HepG2 (cell line): Measurements from ENCODE around the gene ZNF793. TPM values are rescaled to one million over a fixed set of nuclear protein-coding genes. Genes with fewer than 3 reads are reported as not detected.

Experiments used
- AGO2 ChIP-seq: fragments of 200-400 bp; formaldehyde crosslinking; optimal IDR thresholded peaks from 2 replicates; pipeline ENCODE3; 2017; ENCODE audit warnings: mild to moderate bottlenecking, low read depth, low read length, moderate library complexity
- CEBPB ChIP-seq: IDR thresholded peaks from 2 replicates; pipeline ENCODE4 v1.6.1; 2011; ENCODE audit warnings: low read depth, low read length, improper control_type of control experiment, borderline replicate concordance
- DZIP1 ChIP-seq: sonication (generic); formaldehyde crosslinking; IDR thresholded peaks from 2 replicates; pipeline ENCODE4 v1.5.0; 2020; ENCODE audit warnings: mild to moderate bottlenecking, missing genetic modification reagents
- FOSL2 ChIP-seq: sonication (generic); formaldehyde crosslinking; IDR thresholded peaks from 2 replicates; pipeline ENCODE4 v1.4.0; 2020; ENCODE audit warnings: missing genetic modification reagents
- FOXC1 ChIP-seq: sonication (generic); formaldehyde crosslinking; IDR thresholded peaks from 2 replicates; pipeline ENCODE4 v1.8.0; 2022; ENCODE audit warnings: mild to moderate bottlenecking, missing genetic modification reagents, borderline replicate concordance
- GABPA ChIP-seq, 2 experiments: IDR thresholded peaks; 2 replicates each; pipeline ENCODE4 v1.6.1; 2011 to 2016; ENCODE audit warnings: low read depth in 2 of 2, low read length in 1 of 2, missing biosample characterization in 1 of 2, missing genetic modification characterization in 1 of 2
- GATAD2A ChIP-seq: IDR thresholded peaks from 2 replicates; pipeline ENCODE4 v1.6.1; 2016
- HIVEP1 ChIP-seq: sonication (generic); formaldehyde crosslinking; IDR thresholded peaks from 2 replicates; pipeline ENCODE4 v1.4.0; 2020; ENCODE audit warnings: mild to moderate bottlenecking, missing genetic modification reagents
- JARID2 ChIP-seq: sonication (generic); formaldehyde crosslinking; IDR thresholded peaks from 2 replicates; pipeline ENCODE4 v1.8.1; 2023; ENCODE audit warnings: missing genetic modification reagents, inconsistent platforms; ENCODE audit not compliant: insufficient replicate concordance
- MLLT10 ChIP-seq: sonication (generic); formaldehyde crosslinking; IDR thresholded peaks from 2 replicates; pipeline ENCODE4 v1.4.0; 2020; ENCODE audit warnings: missing genetic modification reagents
- MXI1 ChIP-seq: IDR thresholded peaks from 3 replicates; pipeline ENCODE4 v1.6.1; 2012; ENCODE audit warnings: low read depth, low read length, inconsistent platforms, borderline replicate concordance
- NAIF1 ChIP-seq: sonication (generic); formaldehyde crosslinking; IDR thresholded peaks from 2 replicates; pipeline ENCODE4 v1.5.0; 2020; ENCODE audit warnings: mild to moderate bottlenecking, missing genetic modification reagents, borderline replicate concordance
- NFE2 ChIP-seq: sonication (generic); formaldehyde crosslinking; IDR thresholded peaks from 2 replicates; pipeline ENCODE4 v1.4.0; 2020; ENCODE audit warnings: missing genetic modification reagents
- RBFOX2 ChIP-seq: fragments of 200-400 bp; formaldehyde crosslinking; IDR thresholded peaks from 2 replicates; pipeline ENCODE4 v1.6.1; 2017; ENCODE audit warnings: low read depth, mild to moderate bottlenecking, low read length
- SMAD1 ChIP-seq: sonication (generic); formaldehyde crosslinking; IDR thresholded peaks from 2 replicates; pipeline ENCODE4 v1.4.0; 2020; ENCODE audit warnings: missing genetic modification reagents, low read depth, mild to moderate bottlenecking, borderline replicate concordance
- SNAPC2 ChIP-seq: sonication (generic); formaldehyde crosslinking; IDR thresholded peaks from 2 replicates; pipeline ENCODE4 v1.8.1; 2022; ENCODE audit warnings: mild to moderate bottlenecking, missing genetic modification reagents
- TOE1 ChIP-seq: sonication (generic); formaldehyde crosslinking; IDR thresholded peaks from 2 replicates; pipeline ENCODE4 v1.4.0; 2020; ENCODE audit warnings: mild to moderate bottlenecking, missing genetic modification reagents
- ZBTB7B ChIP-seq: sonication (generic); formaldehyde crosslinking; IDR thresholded peaks from 2 replicates; pipeline ENCODE4 v1.4.0; 2020; ENCODE audit warnings: missing genetic modification reagents
- ZMAT5 ChIP-seq: sonication (generic); formaldehyde crosslinking; IDR thresholded peaks from 2 replicates; pipeline ENCODE4 v1.5.0; 2020; ENCODE audit warnings: mild to moderate bottlenecking, low read depth, missing genetic modification reagents, borderline replicate concordance
- ZNF17 ChIP-seq: sonication (generic); formaldehyde crosslinking; IDR thresholded peaks from 2 replicates; pipeline ENCODE4 v1.5.0; 2020; ENCODE audit warnings: mild to moderate bottlenecking, missing genetic modification reagents
- ZNF33B ChIP-seq: sonication (generic); formaldehyde crosslinking; IDR thresholded peaks from 2 replicates; pipeline ENCODE4 v1.5.1; 2020; ENCODE audit warnings: mild to moderate bottlenecking, missing genetic modification reagents
- ZNF432 ChIP-seq: sonication (generic); formaldehyde crosslinking; IDR thresholded peaks from 2 replicates; pipeline ENCODE4 v1.5.0; 2020; ENCODE audit warnings: missing genetic modification reagents, mild to moderate bottlenecking, borderline replicate concordance
- ZNF639 ChIP-seq: conservative IDR thresholded peaks from 2 replicates; pipeline ENCODE4 v1.6.1; 2018; ENCODE audit warnings: missing genetic modification reagents
- ZNF772 ChIP-seq: sonication (generic); formaldehyde crosslinking; IDR thresholded peaks from 2 replicates; pipeline ENCODE4 v1.5.0; 2020; ENCODE audit warnings: mild to moderate bottlenecking, missing genetic modification reagents
- ZNF781 ChIP-seq: sonication (generic); formaldehyde crosslinking; IDR thresholded peaks from 2 replicates; pipeline ENCODE4 v1.5.1; 2020; ENCODE audit warnings: borderline replicate concordance, mild to moderate bottlenecking, missing genetic modification reagents; ENCODE audit errors: not compliant biosample characterization
- ZSCAN31 ChIP-seq: sonication (generic); formaldehyde crosslinking; IDR thresholded peaks from 2 replicates; pipeline ENCODE4 v1.5.0; 2020; ENCODE audit warnings: low read depth, mild to moderate bottlenecking, missing genetic modification reagents
- polyA plus RNA-seq, 8 experiments: library from polyadenylated mRNA; depleted of rRNA in 3 of 8; stranded (reverse) in 7 of 8; unstranded in 1 of 8; fragments of >200 nt; fragmentation: Illumina TruSeq in 4 of 8; extraction: Trizol in 4 of 8; gene quantifications; 2 replicates each; pipeline versions ENCODE4 v1.2.1 to v1.2.3, GENCODE V29; 2011 to 2016; ENCODE audit warnings: low read depth in 4 of 8, missing spikeins in 1 of 8, mixed read lengths in 1 of 8; ENCODE audit not compliant: insufficient read depth in 1 of 8
- total RNA-seq, 5 experiments: library from RNA; depleted of rRNA; stranded (reverse); fragments of >200 nt; fragmentation: Illumina TruSeq; extraction: Trizol; gene quantifications; 2 replicates each; pipeline ENCODE4 v1.2.3, GENCODE V29; 2016; ENCODE audit warnings: low read depth in 1 of 5

Gene ZNF793
- total and polyA plus RNA-seq, 2 of the 13 experiments (the other 11 are each of a cell fraction or from before 2014, with no cell fraction given): 0.13 to 0.35 TPM

- TF ChIP-seq SNAPC2 (0 out of 2 replicates have a peak, but pooled peaks have one; percentile 59), GATAD2A (CRISPR knock-in tag) (peak; percentile 44), FOSL2 (peak; percentile 43; the same call in 1 of the 2 replicates), ZBTB7B (no peak), GABPA (IDR thresholded peaks at IDR 0.05; ENCODE audit: low read depth, low read length) (peak; percentile 94), GABPA (CRISPR knock-in tag; IDR thresholded peaks at IDR 0.05; ENCODE audit: low read depth) (peak; percentile 98), ZSCAN31 (peak; percentile 79; the same call in 1 of the 2 replicates), RBFOX2 (peak; percentile 81), ZNF781 (CRISPR knock-in tag) (no peak), AGO2 (peak; percentile 65), NFE2 (CRISPR knock-in tag) (no peak), FOXC1 (CRISPR knock-in tag) (no peak; the same call in 1 of the 2 replicates), ZNF33B (0 out of 2 replicates have a peak, but pooled peaks have one; percentile 58), JARID2 (CRISPR knock-in tag) (no peak), ZNF432 (CRISPR knock-in tag) (no peak), ZNF17 (CRISPR knock-in tag) (no peak), TOE1 (CRISPR knock-in tag) (no peak), HIVEP1 (CRISPR knock-in tag) (peak; percentile 56; the same call in 1 of the 2 replicates), CEBPB (no peak), NAIF1 (no peak), ZNF772 (peak; percentile 54; the same call in 1 of the 2 replicates), MLLT10 (no peak), ZNF639 (CRISPR knock-in tag) (peak; percentile 56; the same call in 1 of the 2 replicates), ZMAT5 (CRISPR knock-in tag) (peak; percentile 84; the same call in 1 of the 2 replicates), DZIP1 (CRISPR knock-in tag) (no peak; the same call in 1 of the 2 replicates), MXI1 (peak; percentile 37; the same call in 1 of the 3 replicates), SMAD1 (CRISPR knock-in tag) (0 out of 2 replicates have a peak, but pooled peaks have one; percentile 32)
Observed at GRCh38 chr19:37466798-37467607, 39.7 kb upstream of the ZNF793 start, which contains the start of gene ZNF569 (continued).
